ENCODE results near the gene LRRC42.
A peak's percentile ranks its signal among the peaks of the same experiment; 100 is the strongest.

The LRRC42 gene

GRCh38 chr1:53964109-53964508 lies 18.0 kb downstream of the LRRC42 start:
- Histone ChIP-seq H3K4ac (ENCODE audit: low read depth in 1 of 2, low read length in 2 of 2) (no peak overlapping the region), H4K8ac (ENCODE audit: low read length) (no peak overlapping the region), H3K9me3 (ENCODE audit: control insufficient read depth, low read length) (no peaks in the 10 kb centered on the region), H3K79me1 (replicated peaks; ENCODE audit: low read length, poor library complexity, severe bottlenecking) (peaks cover 13% of the 10 kb centered on the region), H3K14ac (ENCODE audit: low read length in 2 of 2) (no peak overlapping the region), H3K9ac (ENCODE audit: low read length) (no peak overlapping the region), H2BK5ac (ENCODE audit: low read depth, low read length, poor library complexity, severe bottlenecking) (no peak overlapping the region), H3K36me3 (ENCODE audit: control insufficient read depth in 1 of 2, insufficient read depth in 2 of 2, low read depth in 1 of 2, low read length in 2 of 2) (peaks cover 30 to 86% of the 10 kb centered on the region in 2 experiments), H2AFZ (ENCODE audit: low read depth, low read length) (no peak overlapping the region), H3K4me2 (ENCODE audit: low read length, poor library complexity, severe bottlenecking) (no peak overlapping the region), H3K27me3 (ENCODE audit: control insufficient read depth in 1 of 2, insufficient read depth in 1 of 2, low read length in 2 of 2) (no peaks in the 10 kb centered on the region), H2AK5ac (ENCODE audit: low read length, severe bottlenecking) (no peak overlapping the region), H2BK120ac (ENCODE audit: low read depth, low read length) (no peak overlapping the region), H2BK12ac (ENCODE audit: low read length in 2 of 2) (no peak overlapping the region), H3K4me1 (ENCODE audit: control insufficient read depth, insufficient read depth, low read depth, low read length) (peaks cover 5% of the 10 kb centered on the region), H2BK15ac (ENCODE audit: low read depth, poor library complexity, severe bottlenecking) (no peak overlapping the region), H3K18ac (ENCODE audit: low read depth in 1 of 2, low read length in 2 of 2) (no peak overlapping the region), H4K91ac (ENCODE audit: low read length) (no peak overlapping the region), H3K27ac (ENCODE audit: low read length, poor library complexity, severe bottlenecking) (no peak overlapping the region), H3K4me3 (ENCODE audit: insufficient read depth in 1 of 2, low read depth in 1 of 2, low read length in 2 of 2) (no peak overlapping the region), H3K23ac (ENCODE audit: low read length in 2 of 2) (no peak overlapping the region)
- WGBS = 96% methylated on average over 5 of the region's 5 CpGs
- DNase-seq = no peak

- no peak for DNase-seq
Measured at GRCh38 chr1:53966794-53967193, 20.6 kb downstream of the LRRC42 start.

GRCh38 chr1:53967409-53968124 lies 21.4 kb downstream of the LRRC42 start:
- H3K9ac ChIP-seq (ENCODE audit: low read length) = no peak overlapping the region
- H2BK15ac ChIP-seq (ENCODE audit: low read depth, poor library complexity, severe bottlenecking) = no peak overlapping the region
- H2AFZ ChIP-seq (ENCODE audit: low read depth, low read length) = no peak overlapping the region
- peak overlapping the region; percentile 26 for H3K27ac ChIP-seq (ENCODE audit: low read length, poor library complexity, severe bottlenecking)
- peaks cover 24 to 74% of the 10 kb centered on the region in 2 experiments for H3K36me3 ChIP-seq (ENCODE audit: control insufficient read depth in 1 of 2, insufficient read depth in 2 of 2, low read depth in 1 of 2, low read length in 2 of 2)
- no peak overlapping the region for H3K4me3 ChIP-seq (ENCODE audit: insufficient read depth in 1 of 2, low read depth in 1 of 2, low read length in 2 of 2)
- no peaks in the 10 kb centered on the region for H3K27me3 ChIP-seq (ENCODE audit: control insufficient read depth in 1 of 2, insufficient read depth in 1 of 2, low read length in 2 of 2)
- no peak overlapping the region for H2BK5ac ChIP-seq (ENCODE audit: low read depth, low read length, poor library complexity, severe bottlenecking)
- no peak overlapping the region for H4K91ac ChIP-seq (ENCODE audit: low read length)
- peak overlapping the region; percentile 49 for H2AK5ac ChIP-seq (ENCODE audit: low read length, severe bottlenecking)
- DNase-seq = no peak
- peaks cover 5% of the 10 kb centered on the region for H3K79me1 ChIP-seq (replicated peaks; ENCODE audit: low read length, poor library complexity, severe bottlenecking)
- no peak overlapping the region for H2BK12ac ChIP-seq (ENCODE audit: low read length in 2 of 2)
- H4K8ac ChIP-seq (ENCODE audit: low read length) = no peak overlapping the region
- H3K14ac ChIP-seq (ENCODE audit: low read length in 2 of 2) = no peak overlapping the region
- H3K9me3 ChIP-seq (ENCODE audit: control insufficient read depth, low read length) = no peaks in the 10 kb centered on the region
- H3K23ac ChIP-seq (ENCODE audit: low read length in 2 of 2) = no peak overlapping the region
- H3K4ac ChIP-seq (ENCODE audit: low read depth in 1 of 2, low read length in 2 of 2) = no peak overlapping the region
- H3K4me1 ChIP-seq (ENCODE audit: control insufficient read depth, insufficient read depth, low read depth, low read length) = peaks cover 6% of the 10 kb centered on the region
- WGBS = 95% methylated on average over 7 of the region's 7 CpGs
- H2BK120ac ChIP-seq (ENCODE audit: low read depth, low read length) = no peak overlapping the region
- H3K18ac ChIP-seq (ENCODE audit: low read depth in 1 of 2, low read length in 2 of 2) = no peak overlapping the region
- H3K4me2 ChIP-seq (ENCODE audit: low read length, poor library complexity, severe bottlenecking) = no peak overlapping the region

More at GRCh38 chr1:53966794-53967193, 20.6 kb downstream of the LRRC42 start:
- H3K27ac ChIP-seq (ENCODE audit: low read length, poor library complexity, severe bottlenecking) = no peak overlapping the region
- no peak overlapping the region for H3K18ac ChIP-seq (ENCODE audit: low read depth in 1 of 2, low read length in 2 of 2)
- peaks cover 27 to 82% of the 10 kb centered on the region in 2 experiments for H3K36me3 ChIP-seq (ENCODE audit: control insufficient read depth in 1 of 2, insufficient read depth in 2 of 2, low read depth in 1 of 2, low read length in 2 of 2)
- WGBS = 98% methylated on average over 3 of the region's 3 CpGs
- no peak overlapping the region for H4K8ac ChIP-seq (ENCODE audit: low read length)
- H2BK5ac ChIP-seq (ENCODE audit: low read depth, low read length, poor library complexity, severe bottlenecking) = no peak overlapping the region
- no peak overlapping the region for H2BK120ac ChIP-seq (ENCODE audit: low read depth, low read length)
- H3K27me3 ChIP-seq (ENCODE audit: control insufficient read depth in 1 of 2, insufficient read depth in 1 of 2, low read length in 2 of 2) = no peaks in the 10 kb centered on the region
- no peak overlapping the region for H2AK5ac ChIP-seq (ENCODE audit: low read length, severe bottlenecking)
- no peak overlapping the region for H3K9ac ChIP-seq (ENCODE audit: low read length)
- no peak overlapping the region for H4K91ac ChIP-seq (ENCODE audit: low read length)
- no peak overlapping the region for H3K4me3 ChIP-seq (ENCODE audit: insufficient read depth in 1 of 2, low read depth in 1 of 2, low read length in 2 of 2)
- no peak overlapping the region for H2BK12ac ChIP-seq (ENCODE audit: low read length in 2 of 2)
- H2AFZ ChIP-seq (ENCODE audit: low read depth, low read length) = no peak overlapping the region
- H3K9me3 ChIP-seq (ENCODE audit: control insufficient read depth, low read length) = no peaks in the 10 kb centered on the region
- no peak overlapping the region for H3K4ac ChIP-seq (ENCODE audit: low read depth in 1 of 2, low read length in 2 of 2)
- no peak overlapping the region for H3K23ac ChIP-seq (ENCODE audit: low read length in 2 of 2)
- H3K4me1 ChIP-seq (ENCODE audit: control insufficient read depth, insufficient read depth, low read depth, low read length) = peaks cover 6% of the 10 kb centered on the region
- peaks cover 8% of the 10 kb centered on the region for H3K79me1 ChIP-seq (replicated peaks; ENCODE audit: low read length, poor library complexity, severe bottlenecking)
- H3K4me2 ChIP-seq (ENCODE audit: low read length, poor library complexity, severe bottlenecking) = no peak overlapping the region
- no peak overlapping the region for H3K14ac ChIP-seq (ENCODE audit: low read length in 2 of 2)
- no peak overlapping the region for H2BK15ac ChIP-seq (ENCODE audit: low read depth, poor library complexity, severe bottlenecking)

GRCh38 chr1:53968125-53968513 lies 22.0 kb downstream of the LRRC42 start:
- Histone ChIP-seq H3K18ac (ENCODE audit: low read depth in 1 of 2, low read length in 2 of 2) (no peak overlapping the region), H2BK5ac (ENCODE audit: low read depth, low read length, poor library complexity, severe bottlenecking) (no peak overlapping the region), H3K27me3 (ENCODE audit: control insufficient read depth in 1 of 2, insufficient read depth in 1 of 2, low read length in 2 of 2) (no peaks in the 10 kb centered on the region), H3K9me3 (ENCODE audit: control insufficient read depth, low read length) (no peaks in the 10 kb centered on the region), H3K9ac (ENCODE audit: low read length) (no peak overlapping the region), H3K4ac (ENCODE audit: low read depth in 1 of 2, low read length in 2 of 2) (no peak overlapping the region), H2BK12ac (ENCODE audit: low read length in 2 of 2) (no peak overlapping the region), H3K14ac (ENCODE audit: low read length in 2 of 2) (no peak overlapping the region), H3K4me3 (ENCODE audit: insufficient read depth in 1 of 2, low read depth in 1 of 2, low read length in 2 of 2) (no peak overlapping the region), H2BK15ac (ENCODE audit: low read depth, poor library complexity, severe bottlenecking) (no peak overlapping the region), H4K8ac (ENCODE audit: low read length) (no peak overlapping the region), H2BK120ac (ENCODE audit: low read depth, low read length) (no peak overlapping the region), H4K91ac (ENCODE audit: low read length) (no peak overlapping the region), H3K27ac (ENCODE audit: low read length, poor library complexity, severe bottlenecking) (peak overlapping the region; percentile 8), H2AK5ac (ENCODE audit: low read length, severe bottlenecking) (no peak overlapping the region), H2AFZ (ENCODE audit: low read depth, low read length) (no peak overlapping the region), H3K4me2 (ENCODE audit: low read length, poor library complexity, severe bottlenecking) (no peak overlapping the region), H3K79me1 (replicated peaks; ENCODE audit: low read length, poor library complexity, severe bottlenecking) (peaks cover 5% of the 10 kb centered on the region), H3K4me1 (ENCODE audit: control insufficient read depth, insufficient read depth, low read depth, low read length) (peaks cover 6% of the 10 kb centered on the region), H3K36me3 (ENCODE audit: control insufficient read depth in 1 of 2, insufficient read depth in 2 of 2, low read depth in 1 of 2, low read length in 2 of 2) (peaks cover 21 to 74% of the 10 kb centered on the region in 2 experiments), H3K23ac (ENCODE audit: low read length in 2 of 2) (no peak overlapping the region)
- WGBS = 90% methylated on average over 2 of the region's 2 CpGs
- peak; percentile 30 for DNase-seq

Measured in mesenchymal stem cell (in vitro differentiated cells and primary cell).